Osteoblast (primary cell): Measurements from ENCODE around the gene LTBP1. TPM values are rescaled to one million over a fixed set of nuclear protein-coding genes. Genes with fewer than 3 reads are reported as not detected.

Source experiments
- DNase-seq: peaks from one replicate; pipeline ENCODE4 v3.0.0; 2011; ENCODE audit warnings: low spot score, mixed read lengths; ENCODE audit not compliant: insufficient read length; ENCODE audit errors: missing footprints
- H2AFZ ChIP-seq: 2 replicates; pipeline ENCODE4 v1.6.0; 2011; ENCODE audit warnings: mild to moderate bottlenecking, low read length
- H3K27ac ChIP-seq: 2 replicates; pipeline ENCODE4 v1.5.1; 2011; ENCODE audit warnings: mild to moderate bottlenecking, low read depth, low read length, moderate library complexity
- H3K27me3 ChIP-seq: 2 replicates; pipeline ENCODE4 v1.6.0; 2012; ENCODE audit warnings: mild to moderate bottlenecking, control low read depth, inconsistent platforms, low read length, moderate library complexity; ENCODE audit not compliant: insufficient read depth
- H3K36me3 ChIP-seq: 2 replicates; pipeline ENCODE4 v1.5.1; 2011; ENCODE audit warnings: mild to moderate bottlenecking, low read length, control low read depth, moderate library complexity; ENCODE audit not compliant: insufficient read depth
- H3K4me1 ChIP-seq: 2 replicates; pipeline ENCODE4 v1.5.1; 2011; ENCODE audit warnings: mild to moderate bottlenecking, low read length, control low read depth, moderate library complexity; ENCODE audit not compliant: insufficient read depth
- H3K4me2 ChIP-seq: 2 replicates; pipeline ENCODE4 v1.6.0; 2011; ENCODE audit warnings: mild to moderate bottlenecking, low read length; ENCODE audit not compliant: insufficient read depth
- H3K4me3 ChIP-seq: fragments of 200-600 bp; sonication (generic); 3 replicates; pipeline ENCODE4 v1.5.1; 2012; ENCODE audit warnings: mild to moderate bottlenecking, low read length, inconsistent platforms; ENCODE audit not compliant: insufficient read depth
- H3K79me2 ChIP-seq: 2 replicates; pipeline ENCODE4 v1.6.0; 2012; ENCODE audit warnings: mild to moderate bottlenecking, low read length, control low read depth, inconsistent platforms; ENCODE audit not compliant: insufficient read depth
- H3K9me3 ChIP-seq: 2 replicates; pipeline ENCODE4 v1.5.1; 2011; ENCODE audit warnings: low read depth, low read length, control low read depth
- H4K20me1 ChIP-seq: 2 replicates; pipeline ENCODE4 v1.6.0; 2012; ENCODE audit warnings: mild to moderate bottlenecking, low read length, control low read depth; ENCODE audit not compliant: insufficient read depth
- total RNA-seq: library from RNA; depleted of rRNA; stranded (reverse); fragments of >200 nt; gene quantifications from 2 replicates; pipeline ENCODE4 v1.2.3, GENCODE V29; 2012
- TF ChIP-seq, protein P1 (sequence below): IDR thresholded peaks from 2 replicates; pipeline ENCODE4 v1.5.1; 2011; ENCODE audit warnings: mild to moderate bottlenecking, low read depth, low read length, moderate library complexity; ENCODE audit errors: extremely low read depth

Gene LTBP1
- total RNA-seq, 1 donor, result 224 TPM

DNA sequence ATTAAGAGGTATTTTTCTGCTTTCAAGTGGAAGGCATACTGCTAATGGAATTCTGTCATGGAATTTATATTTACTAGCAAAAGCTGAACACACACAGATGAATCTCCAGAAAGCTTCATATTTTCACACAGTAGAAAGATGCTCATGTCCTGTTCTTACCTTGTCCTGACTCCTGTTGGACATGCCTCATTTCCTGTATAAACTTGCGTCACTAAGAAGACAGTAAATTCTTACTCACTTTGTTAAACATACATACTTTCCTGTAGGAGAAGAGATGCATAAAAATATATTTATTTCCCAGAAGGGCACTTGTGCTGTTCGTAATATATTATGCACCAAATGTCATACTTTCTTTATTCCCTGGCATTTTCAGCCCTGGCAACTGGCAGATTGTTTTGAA lies 291.4 kb downstream of the LTBP1 start:
- peak; percentile 80 for DNase-seq
- no peaks in the 10 kb centered on the region for H3K27me3 ChIP-seq
- H4K20me1 ChIP-seq, result no peaks in the 10 kb centered on the region
- peak overlapping the region; percentile 78 for H3K27ac ChIP-seq
- H3K79me2 ChIP-seq, result peaks cover 6% of the 10 kb centered on the region
- H2AFZ ChIP-seq, result no peak overlapping the region
- peaks cover 5% of the 10 kb centered on the region for H3K36me3 ChIP-seq
- H3K9me3 ChIP-seq, result no peaks in the 10 kb centered on the region
- H3K4me3 ChIP-seq, result no peak overlapping the region
- H3K4me1 ChIP-seq, result peaks cover 30% of the 10 kb centered on the region
- H3K4me2 ChIP-seq, result no peak overlapping the region
- TF ChIP-seq, protein P1, sequence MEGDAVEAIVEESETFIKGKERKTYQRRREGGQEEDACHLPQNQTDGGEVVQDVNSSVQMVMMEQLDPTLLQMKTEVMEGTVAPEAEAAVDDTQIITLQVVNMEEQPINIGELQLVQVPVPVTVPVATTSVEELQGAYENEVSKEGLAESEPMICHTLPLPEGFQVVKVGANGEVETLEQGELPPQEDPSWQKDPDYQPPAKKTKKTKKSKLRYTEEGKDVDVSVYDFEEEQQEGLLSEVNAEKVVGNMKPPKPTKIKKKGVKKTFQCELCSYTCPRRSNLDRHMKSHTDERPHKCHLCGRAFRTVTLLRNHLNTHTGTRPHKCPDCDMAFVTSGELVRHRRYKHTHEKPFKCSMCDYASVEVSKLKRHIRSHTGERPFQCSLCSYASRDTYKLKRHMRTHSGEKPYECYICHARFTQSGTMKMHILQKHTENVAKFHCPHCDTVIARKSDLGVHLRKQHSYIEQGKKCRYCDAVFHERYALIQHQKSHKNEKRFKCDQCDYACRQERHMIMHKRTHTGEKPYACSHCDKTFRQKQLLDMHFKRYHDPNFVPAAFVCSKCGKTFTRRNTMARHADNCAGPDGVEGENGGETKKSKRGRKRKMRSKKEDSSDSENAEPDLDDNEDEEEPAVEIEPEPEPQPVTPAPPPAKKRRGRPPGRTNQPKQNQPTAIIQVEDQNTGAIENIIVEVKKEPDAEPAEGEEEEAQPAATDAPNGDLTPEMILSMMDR, result no peak

DNA sequence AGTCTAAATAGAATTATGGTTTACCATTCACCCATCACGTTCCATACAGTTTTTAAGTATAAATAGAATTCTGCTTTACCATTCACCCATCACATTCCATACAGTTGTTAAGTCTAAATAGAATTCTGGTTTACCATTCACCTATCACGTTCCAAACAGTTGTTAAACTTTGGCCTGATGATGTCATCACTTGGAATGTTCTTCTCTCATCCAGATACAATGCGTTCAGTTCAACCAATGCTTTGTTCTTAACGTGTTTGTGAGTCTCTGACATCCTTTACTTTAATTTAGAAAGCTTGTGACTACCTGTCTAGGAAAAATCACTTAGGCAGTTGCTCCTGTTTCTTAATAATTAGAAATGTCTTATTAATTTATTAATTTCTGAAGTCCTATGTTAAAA lies 293.4 kb downstream of the LTBP1 start:
- Histone ChIP-seq H3K4me1 (peaks cover 31% of the 10 kb centered on the region), H3K4me2 (no peak overlapping the region), H3K79me2 (peaks cover 6% of the 10 kb centered on the region), H4K20me1 (no peaks in the 10 kb centered on the region), H3K27ac (no peak overlapping the region), H3K36me3 (peaks cover 5% of the 10 kb centered on the region), H3K27me3 (no peaks in the 10 kb centered on the region), H3K4me3 (no peak overlapping the region), H3K9me3 (no peaks in the 10 kb centered on the region), H2AFZ (no peak overlapping the region)
- DNase-seq, result no peak
- TF ChIP-seq, protein P1, result no peak

DNA sequence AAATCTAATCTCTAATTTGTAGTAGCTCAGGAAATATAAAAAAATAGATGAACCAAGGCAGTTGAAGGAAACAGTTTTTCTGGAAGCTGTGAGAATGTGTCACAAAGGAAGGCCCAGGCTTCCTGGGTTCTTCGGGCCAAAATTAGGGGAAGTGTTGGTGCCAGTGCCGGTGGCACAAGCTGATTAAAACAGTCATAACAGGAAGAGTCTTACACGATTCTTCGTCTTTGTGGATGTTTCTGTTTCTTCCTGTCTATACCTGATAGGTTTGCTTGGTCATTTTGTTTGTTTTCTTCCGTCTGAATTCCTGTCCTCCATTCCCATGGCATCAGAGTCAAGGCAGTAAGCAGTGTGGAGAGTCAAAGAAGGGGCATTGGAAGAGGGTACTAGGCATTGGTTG lies 294.3 kb downstream of the LTBP1 start:
- peaks cover 6% of the 10 kb centered on the region for H3K79me2 ChIP-seq
- H3K36me3 ChIP-seq, result peaks cover 5% of the 10 kb centered on the region
- no peak overlapping the region for H3K4me2 ChIP-seq
- no peaks in the 10 kb centered on the region for H3K9me3 ChIP-seq
- H3K4me3 ChIP-seq, result no peak overlapping the region
- no peak overlapping the region for H2AFZ ChIP-seq
- TF ChIP-seq, protein P1, result no peak
- no peak for DNase-seq
- no peaks in the 10 kb centered on the region for H4K20me1 ChIP-seq
- H3K27ac ChIP-seq, result peak overlapping the region; percentile 3
- H3K27me3 ChIP-seq, result no peaks in the 10 kb centered on the region
- H3K4me1 ChIP-seq, result peaks cover 30% of the 10 kb centered on the region

DNA sequence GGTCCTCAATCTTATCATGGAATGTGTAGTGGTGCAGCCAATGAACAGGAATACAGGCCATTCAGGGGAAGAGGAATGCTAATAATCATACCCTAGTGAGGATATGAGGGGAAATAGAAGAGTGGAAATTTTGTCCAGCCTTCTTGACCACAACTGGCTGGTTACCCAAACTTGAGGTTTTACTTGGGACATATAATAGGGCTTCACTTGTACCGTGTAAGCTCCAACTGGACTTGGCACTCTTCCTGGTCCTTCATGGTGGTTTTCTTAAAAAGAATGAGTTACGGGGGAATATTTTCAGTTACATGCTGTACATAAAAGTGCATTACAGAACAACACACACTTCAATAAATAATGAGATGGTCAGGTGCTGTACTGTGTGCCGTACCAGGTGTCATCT lies 294.8 kb downstream of the LTBP1 start:
- TF ChIP-seq, protein P1, result no peak
- peak; percentile 14 for DNase-seq
- peaks cover 6% of the 10 kb centered on the region for H3K79me2 ChIP-seq

More for the DNA sequence above, 294.8 kb downstream of the LTBP1 start:
- no peaks in the 10 kb centered on the region for H3K9me3 ChIP-seq
- H3K36me3 ChIP-seq, result peaks cover 8% of the 10 kb centered on the region
- no peak overlapping the region for H3K4me2 ChIP-seq
- H3K4me3 ChIP-seq, result no peak overlapping the region
- peaks cover 25% of the 10 kb centered on the region for H3K4me1 ChIP-seq
- H3K27me3 ChIP-seq, result no peaks in the 10 kb centered on the region
- H4K20me1 ChIP-seq, result no peaks in the 10 kb centered on the region
- H2AFZ ChIP-seq, result no peak overlapping the region
- H3K27ac ChIP-seq, result peak overlapping the region; percentile 3
